DOHH2 (cell line): Measurements from ENCODE around the gene NME7.

ENCODE experiments used
- H3F3A ChIP-seq: fragments of 200-600 bp; sonication (generic), shearing (Covaris generic); 2 replicates; pipeline ENCODE4 v1.6.0; 2016; ENCODE audit warnings: antibody characterized with exemption, mild to moderate bottlenecking; ENCODE audit not compliant: control insufficient read depth, insufficient read depth
- H3K27ac ChIP-seq: fragments of 200-600 bp; sonication (generic); 2 replicates; pipeline ENCODE4 v1.5.1; 2014; ENCODE audit warnings: low read depth, mild to moderate bottlenecking, low read length, moderate library complexity
- H3K27me3 ChIP-seq: fragments of 200-600 bp; sonication (generic); 2 replicates; pipeline ENCODE4 v1.6.1; 2014; ENCODE audit warnings: mild to moderate bottlenecking, low read length, mixed read lengths; ENCODE audit not compliant: control insufficient read depth
- H3K36me3 ChIP-seq: fragments of 200-600 bp; sonication (generic); 2 replicates; pipeline ENCODE4 v1.6.1; 2014; ENCODE audit warnings: mild to moderate bottlenecking, low read length, moderate library complexity, mixed read lengths; ENCODE audit not compliant: control insufficient read depth
- H3K4me1 ChIP-seq: fragments of 200-600 bp; sonication (generic); 2 replicates; pipeline ENCODE4 v1.6.1; 2014; ENCODE audit warnings: mild to moderate bottlenecking, low read length, mixed read lengths; ENCODE audit not compliant: control insufficient read depth
- H3K4me2 ChIP-seq: fragments of 200-600 bp; sonication (generic); 2 replicates; pipeline ENCODE4 v1.6.0; 2014; ENCODE audit warnings: mild to moderate bottlenecking, low read length, moderate library complexity
- H3K4me3 ChIP-seq: fragments of 200-600 bp; sonication (generic); 2 replicates; pipeline ENCODE4 v1.5.1; 2014; ENCODE audit warnings: mild to moderate bottlenecking, low read length, mixed read lengths
- H3K79me2 ChIP-seq: fragments of 200-600 bp; sonication (generic); 2 replicates; pipeline ENCODE4 v1.6.1; 2014; ENCODE audit warnings: mild to moderate bottlenecking, low read length, mixed read lengths; ENCODE audit not compliant: control insufficient read depth
- H3K9me2 ChIP-seq: fragments of 200-600 bp; sonication (generic); replicated peaks from 2 replicates; pipeline ENCODE4 v1.6.1; 2014; ENCODE audit warnings: mild to moderate bottlenecking, low read length, mixed read lengths; ENCODE audit not compliant: control insufficient read depth
- H3K9me3 ChIP-seq: fragments of 200-600 bp; sonication (generic); 2 replicates; pipeline ENCODE4 v1.6.1; 2014; ENCODE audit warnings: antibody characterized with exemption, low read length, mixed read lengths; ENCODE audit not compliant: control insufficient read depth, insufficient read depth
- H4K20me1 ChIP-seq: fragments of 200-600 bp; sonication (generic); 2 replicates; pipeline ENCODE4 v1.6.0; 2014; ENCODE audit warnings: low read depth, mild to moderate bottlenecking, antibody characterized with exemption, low read length, moderate library complexity; ENCODE audit not compliant: control insufficient read depth, insufficient read depth
- EZH2phosphoT487 ChIP-seq: fragments of 200-600 bp; sonication (generic); IDR thresholded peaks from 2 replicates; pipeline ENCODE4 v1.6.1; 2017; ENCODE audit warnings: borderline replicate concordance, mild to moderate bottlenecking, antibody characterized with exemption, low read length, moderate library complexity, mixed read lengths
- TF ChIP-seq, protein P1 (sequence below): fragments of 200-600 bp; sonication (generic); IDR thresholded peaks from one replicate; pipeline ENCODE4 v1.5.1; 2014; ENCODE audit warnings: antibody characterized with exemption, mild to moderate bottlenecking, low read depth, low read length; ENCODE audit not compliant: poor library complexity, severe bottlenecking

The NME7 gene

DNA sequence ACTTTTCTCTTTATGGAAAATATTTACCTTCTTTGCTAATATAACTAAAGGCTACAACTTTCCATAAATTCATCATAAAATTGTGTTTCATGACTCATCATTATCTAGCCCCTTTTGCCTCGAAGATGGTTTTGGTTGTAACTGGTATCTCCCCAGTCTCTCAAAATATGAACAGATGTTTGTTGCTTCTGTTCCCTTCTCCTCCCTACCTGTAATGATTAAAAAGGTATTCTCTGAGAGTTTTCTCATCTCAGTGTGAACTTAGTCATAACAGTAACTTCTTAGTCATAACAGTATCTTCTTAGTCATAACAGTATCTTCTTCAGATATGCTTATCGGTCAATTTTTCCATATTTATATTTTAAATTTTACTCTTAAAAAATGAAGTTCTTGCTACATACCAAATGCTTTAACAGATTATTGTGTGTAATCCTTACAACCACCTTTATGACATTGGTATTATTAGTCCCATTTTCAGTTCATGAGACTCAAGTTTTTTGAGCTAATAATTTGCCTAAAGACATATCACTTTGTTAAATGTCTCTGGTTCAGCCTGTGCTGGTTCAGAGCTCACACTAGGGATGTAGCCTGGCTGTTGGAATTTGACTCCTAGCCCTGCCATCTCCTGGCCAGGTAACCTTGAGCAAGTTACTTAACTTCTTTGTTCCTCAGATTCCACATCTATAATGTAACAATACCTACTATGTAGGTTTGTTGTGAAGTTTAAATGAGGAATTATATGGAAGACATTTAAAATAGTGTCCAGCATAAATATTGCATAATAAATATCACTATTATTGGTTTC, 228.5 kb downstream of the NME7 start:
- TF ChIP-seq, protein P1, sequence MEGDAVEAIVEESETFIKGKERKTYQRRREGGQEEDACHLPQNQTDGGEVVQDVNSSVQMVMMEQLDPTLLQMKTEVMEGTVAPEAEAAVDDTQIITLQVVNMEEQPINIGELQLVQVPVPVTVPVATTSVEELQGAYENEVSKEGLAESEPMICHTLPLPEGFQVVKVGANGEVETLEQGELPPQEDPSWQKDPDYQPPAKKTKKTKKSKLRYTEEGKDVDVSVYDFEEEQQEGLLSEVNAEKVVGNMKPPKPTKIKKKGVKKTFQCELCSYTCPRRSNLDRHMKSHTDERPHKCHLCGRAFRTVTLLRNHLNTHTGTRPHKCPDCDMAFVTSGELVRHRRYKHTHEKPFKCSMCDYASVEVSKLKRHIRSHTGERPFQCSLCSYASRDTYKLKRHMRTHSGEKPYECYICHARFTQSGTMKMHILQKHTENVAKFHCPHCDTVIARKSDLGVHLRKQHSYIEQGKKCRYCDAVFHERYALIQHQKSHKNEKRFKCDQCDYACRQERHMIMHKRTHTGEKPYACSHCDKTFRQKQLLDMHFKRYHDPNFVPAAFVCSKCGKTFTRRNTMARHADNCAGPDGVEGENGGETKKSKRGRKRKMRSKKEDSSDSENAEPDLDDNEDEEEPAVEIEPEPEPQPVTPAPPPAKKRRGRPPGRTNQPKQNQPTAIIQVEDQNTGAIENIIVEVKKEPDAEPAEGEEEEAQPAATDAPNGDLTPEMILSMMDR, result no peak
- no peak for TF ChIP-seq EZH2phosphoT487
- H3K4me3 ChIP-seq, result no peak overlapping the region
- no peak overlapping the region for H3K27ac ChIP-seq
- H3F3A ChIP-seq, result no peaks in the 10 kb centered on the region
- H3K9me2 ChIP-seq, result no peaks in the 10 kb centered on the region
- no peaks in the 10 kb centered on the region for H4K20me1 ChIP-seq
- no peaks in the 10 kb centered on the region for H3K9me3 ChIP-seq
- no peak overlapping the region for H3K4me2 ChIP-seq
- H3K27me3 ChIP-seq, result no peaks in the 10 kb centered on the region
- H3K36me3 ChIP-seq, result no peaks in the 10 kb centered on the region
- H3K79me2 ChIP-seq, result no peaks in the 10 kb centered on the region
- no peaks in the 10 kb centered on the region for H3K4me1 ChIP-seq

DNA sequence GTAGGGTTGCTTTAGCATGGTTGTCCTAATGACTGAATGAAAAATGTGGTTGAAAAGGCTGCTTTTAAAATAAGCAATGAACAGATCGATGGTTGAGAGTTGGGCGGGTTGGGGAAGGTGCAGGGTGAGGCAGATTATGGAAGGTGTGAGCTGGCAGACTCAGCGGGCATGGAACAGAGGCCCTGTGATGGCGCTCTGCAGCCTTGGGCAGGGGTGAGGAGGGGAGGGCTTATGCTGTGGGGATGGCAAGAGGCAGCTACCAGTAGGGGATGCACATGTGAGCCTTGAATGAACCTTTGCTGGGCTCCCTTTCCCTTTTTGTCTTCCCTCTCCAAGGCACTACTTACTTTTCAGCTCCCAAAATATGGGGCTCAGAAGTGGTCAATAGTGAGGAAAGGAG, 230.2 kb downstream of the NME7 start:
- H3K27me3 ChIP-seq, result no peaks in the 10 kb centered on the region
- no peaks in the 10 kb centered on the region for H3K9me2 ChIP-seq
- H3K79me2 ChIP-seq, result no peaks in the 10 kb centered on the region
- H3K4me3 ChIP-seq, result no peak overlapping the region
- TF ChIP-seq, protein P1, result no peak
- no peak for TF ChIP-seq EZH2phosphoT487
- no peaks in the 10 kb centered on the region for H3K36me3 ChIP-seq
- H3K9me3 ChIP-seq, result no peaks in the 10 kb centered on the region
- H3K4me1 ChIP-seq, result no peaks in the 10 kb centered on the region
- H4K20me1 ChIP-seq, result no peaks in the 10 kb centered on the region
- no peak overlapping the region for H3K27ac ChIP-seq
- no peak overlapping the region for H3K4me2 ChIP-seq
- H3F3A ChIP-seq, result no peaks in the 10 kb centered on the region

DNA sequence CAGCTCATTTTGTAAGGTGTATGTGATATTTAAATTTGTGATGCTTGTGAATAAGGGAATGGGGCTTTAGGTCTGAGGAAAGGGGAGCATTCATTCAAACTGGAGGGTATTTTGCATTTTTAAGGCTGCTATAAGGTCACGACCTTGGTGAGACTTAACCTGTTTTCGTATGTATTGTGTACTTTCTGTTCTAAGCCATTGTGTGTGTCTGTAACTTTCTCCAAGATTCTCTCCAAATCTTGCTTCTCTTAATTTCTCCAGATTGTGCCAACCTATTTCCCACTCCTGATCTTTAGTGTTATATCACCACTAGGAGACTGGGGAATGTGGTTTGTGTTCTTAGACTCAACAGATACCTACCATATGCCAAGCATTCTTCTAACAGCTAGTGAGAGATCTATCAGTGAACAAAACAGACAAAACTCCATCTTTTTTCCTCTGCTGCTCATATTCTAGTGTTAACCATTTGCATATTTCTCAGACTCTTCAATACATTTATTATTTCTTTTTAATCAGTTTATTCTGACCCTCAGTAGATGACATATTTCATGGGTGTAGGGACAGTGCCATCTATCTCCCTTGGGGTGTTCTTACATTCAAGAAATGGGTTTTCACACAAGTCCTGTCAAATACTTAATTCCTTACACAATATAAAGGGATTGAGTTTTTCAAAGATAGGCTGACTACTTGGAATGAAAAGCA, 233.6 kb downstream of the NME7 start:
- H3K4me1 ChIP-seq, result no peaks in the 10 kb centered on the region
- no peaks in the 10 kb centered on the region for H3K79me2 ChIP-seq
- H3K4me3 ChIP-seq, result no peak overlapping the region
- no peak for TF ChIP-seq EZH2phosphoT487
- TF ChIP-seq, protein P1, result no peak
- H4K20me1 ChIP-seq, result no peaks in the 10 kb centered on the region
- no peak overlapping the region for H3K4me2 ChIP-seq
- no peaks in the 10 kb centered on the region for H3K27me3 ChIP-seq
- H3K9me3 ChIP-seq, result no peaks in the 10 kb centered on the region
- H3K27ac ChIP-seq, result no peak overlapping the region
- no peaks in the 10 kb centered on the region for H3F3A ChIP-seq
- H3K36me3 ChIP-seq, result no peaks in the 10 kb centered on the region
- no peaks in the 10 kb centered on the region for H3K9me2 ChIP-seq
